SU-DHL-6 (cell line): ENCODE results near the gene PTPRN2.

Experiments used
- H2AFZ ChIP-seq: fragments of 200-600 bp; sonication (generic); 2 replicates; pipeline ENCODE4 v1.6.1; 2014; ENCODE audit warnings: low read depth, mild to moderate bottlenecking, moderate library complexity, mixed read lengths, antibody characterized with exemption, low read length; ENCODE audit not compliant: severe bottlenecking
- H3F3A ChIP-seq: fragments of 200-600 bp; shearing (Covaris generic); 2 replicates; pipeline ENCODE4 v1.6.0; 2016; ENCODE audit warnings: antibody characterized with exemption, mild to moderate bottlenecking; ENCODE audit not compliant: insufficient read depth
- H3K27ac ChIP-seq: fragments of 200-600 bp; sonication (generic); 2 replicates; pipeline ENCODE4 v1.5.1; 2016; ENCODE audit warnings: low read depth, mild to moderate bottlenecking, low read length, moderate library complexity, mixed read lengths
- H3K27me3 ChIP-seq: fragments of 200-600 bp; sonication (generic), shearing (Covaris generic); 2 replicates; pipeline ENCODE4 v1.6.0; 2014; ENCODE audit warnings: mild to moderate bottlenecking, low read length
- H3K36me3 ChIP-seq: fragments of 200-600 bp; sonication (generic); 2 replicates; pipeline ENCODE4 v1.6.1; 2014; ENCODE audit warnings: mild to moderate bottlenecking, low read length, mixed read lengths
- H3K4me2 ChIP-seq: fragments of 300-600, 200-600 bp; shearing (Covaris generic), sonication (generic); 2 replicates; pipeline ENCODE4 v1.6.0; 2014; ENCODE audit warnings: low read length, low read depth, mild to moderate bottlenecking; ENCODE audit not compliant: poor library complexity, severe bottlenecking
- H3K4me3 ChIP-seq: fragments of 200-600 bp; sonication (generic); 2 replicates; pipeline ENCODE4 v1.5.1; 2014; ENCODE audit warnings: antibody characterized with exemption, low read length, mild to moderate bottlenecking, mixed read lengths; ENCODE audit not compliant: insufficient read depth, poor library complexity, severe bottlenecking
- H3K79me2 ChIP-seq: fragments of 200-600 bp; sonication (generic); 2 replicates; pipeline ENCODE4 v1.6.1; 2014; ENCODE audit warnings: mild to moderate bottlenecking, low read length, moderate library complexity; ENCODE audit not compliant: insufficient read depth
- H3K9ac ChIP-seq: fragments of 200-600 bp; sonication (generic); 2 replicates; pipeline ENCODE4 v1.7.0; 2014; ENCODE audit warnings: mild to moderate bottlenecking, low read length
- H3K9me2 ChIP-seq: fragments of 200-600 bp; sonication (generic); replicated peaks from 2 replicates; pipeline ENCODE4 v1.6.1; 2014; ENCODE audit warnings: low read length; ENCODE audit not compliant: insufficient read depth
- H3K9me3 ChIP-seq: fragments of 200-600 bp; sonication (generic); 2 replicates; pipeline ENCODE4 v1.6.1; 2014; ENCODE audit warnings: low read length, mixed read lengths; ENCODE audit not compliant: insufficient read depth
- H4K20me1 ChIP-seq: fragments of 200-600 bp; sonication (generic); 2 replicates; pipeline ENCODE4 v1.6.1; 2014; ENCODE audit warnings: low read depth, mild to moderate bottlenecking, antibody characterized with exemption, low read length, moderate library complexity, mixed read lengths
- CTCF ChIP-seq: fragments of 200-600 bp; sonication (generic); IDR thresholded peaks from one replicate; pipeline ENCODE4 v1.5.1; 2017; ENCODE audit warnings: antibody characterized with exemption, mild to moderate bottlenecking, low read length, moderate library complexity; ENCODE audit not compliant: insufficient read depth, poor library complexity, severe bottlenecking
- EZH2phosphoT487 ChIP-seq: fragments of 200-600 bp; sonication (generic), shearing (Covaris generic); conservative IDR thresholded peaks from 2 replicates; pipeline ENCODE4 v1.6.1; 2018; ENCODE audit warnings: mild to moderate bottlenecking, antibody characterized with exemption, low read length, moderate library complexity, mixed read lengths

The PTPRN2 gene

GRCh38 chr7:157775560-157776332 is 811.9 kb downstream of the PTPRN2 start:
- Histone ChIP-seq H3K4me2 (no peak overlapping the region), H2AFZ (no peak overlapping the region), H3K27ac (no peak overlapping the region), H3F3A (no peaks in the 10 kb centered on the region), H3K36me3 (no peaks in the 10 kb centered on the region), H3K9me2 (no peaks in the 10 kb centered on the region), H3K9ac (no peak overlapping the region), H3K9me3 (no peaks in the 10 kb centered on the region), H3K4me3 (no peak overlapping the region), H3K79me2 (no peaks in the 10 kb centered on the region), H4K20me1 (no peaks in the 10 kb centered on the region), H3K27me3 (no peaks in the 10 kb centered on the region)
- TF ChIP-seq EZH2phosphoT487: no peak
- TF ChIP-seq CTCF: no peak

GRCh38 chr7:157775021-157775559 is 812.5 kb downstream of the PTPRN2 start:
- H4K20me1 ChIP-seq: no peaks in the 10 kb centered on the region
- H3K9ac ChIP-seq: no peak overlapping the region
- no peaks in the 10 kb centered on the region for H3F3A ChIP-seq
- H3K9me2 ChIP-seq: no peaks in the 10 kb centered on the region
- no peak overlapping the region for H3K27ac ChIP-seq
- no peak overlapping the region for H3K4me2 ChIP-seq
- TF ChIP-seq EZH2phosphoT487 (no peak), CTCF (no peak)
- H2AFZ ChIP-seq: no peak overlapping the region
- H3K79me2 ChIP-seq: no peaks in the 10 kb centered on the region
- H3K9me3 ChIP-seq: no peaks in the 10 kb centered on the region
- no peaks in the 10 kb centered on the region for H3K27me3 ChIP-seq
- H3K36me3 ChIP-seq: no peaks in the 10 kb centered on the region
- no peak overlapping the region for H3K4me3 ChIP-seq

GRCh38 chr7:157774495-157774894 is 813.1 kb downstream of the PTPRN2 start:
- Histone ChIP-seq H3K27ac (no peak overlapping the region), H3F3A (no peaks in the 10 kb centered on the region), H3K27me3 (no peaks in the 10 kb centered on the region), H3K9ac (no peak overlapping the region), H3K9me3 (no peaks in the 10 kb centered on the region), H3K36me3 (no peaks in the 10 kb centered on the region), H3K4me3 (no peak overlapping the region), H4K20me1 (no peaks in the 10 kb centered on the region), H3K4me2 (no peak overlapping the region), H3K79me2 (no peaks in the 10 kb centered on the region), H3K9me2 (no peaks in the 10 kb centered on the region), H2AFZ (no peak overlapping the region)
- TF ChIP-seq EZH2phosphoT487 (no peak), CTCF (no peak)
